Activated naive CD4-positive, alpha-beta T cell treated with anti-CD3 and anti-CD28 coated beads, Interleukin-2, amount 50 U/mL, for 24 hours (primary cell): ENCODE data around the gene LRRC26.
A peak's percentile ranks its signal among the peaks of the same experiment; 100 is the strongest.

Experiments
- H3K27ac Mint-ChIP-seq: one replicate; pipeline ENCODE4 v1.8.0; 2021; ENCODE audit warnings: mild to moderate bottlenecking, mixed read lengths
- H3K27me3 Mint-ChIP-seq: one replicate; pipeline ENCODE4 v1.8.0; 2021; ENCODE audit warnings: mixed read lengths
- H3K36me3 Mint-ChIP-seq: one replicate; pipeline ENCODE4 v1.8.0; 2021; ENCODE audit warnings: mixed read lengths
- H3K4me1 Mint-ChIP-seq: one replicate; pipeline ENCODE4 v1.8.0; 2021; ENCODE audit warnings: mixed read lengths
- H3K4me3 Mint-ChIP-seq: one replicate; pipeline ENCODE4 v1.8.0; 2021; ENCODE audit warnings: mild to moderate bottlenecking, mixed read lengths
- H3K9me3 Mint-ChIP-seq: one replicate; pipeline ENCODE4 v1.8.0; 2021; ENCODE audit warnings: mixed read lengths

Gene LRRC26

DNA sequence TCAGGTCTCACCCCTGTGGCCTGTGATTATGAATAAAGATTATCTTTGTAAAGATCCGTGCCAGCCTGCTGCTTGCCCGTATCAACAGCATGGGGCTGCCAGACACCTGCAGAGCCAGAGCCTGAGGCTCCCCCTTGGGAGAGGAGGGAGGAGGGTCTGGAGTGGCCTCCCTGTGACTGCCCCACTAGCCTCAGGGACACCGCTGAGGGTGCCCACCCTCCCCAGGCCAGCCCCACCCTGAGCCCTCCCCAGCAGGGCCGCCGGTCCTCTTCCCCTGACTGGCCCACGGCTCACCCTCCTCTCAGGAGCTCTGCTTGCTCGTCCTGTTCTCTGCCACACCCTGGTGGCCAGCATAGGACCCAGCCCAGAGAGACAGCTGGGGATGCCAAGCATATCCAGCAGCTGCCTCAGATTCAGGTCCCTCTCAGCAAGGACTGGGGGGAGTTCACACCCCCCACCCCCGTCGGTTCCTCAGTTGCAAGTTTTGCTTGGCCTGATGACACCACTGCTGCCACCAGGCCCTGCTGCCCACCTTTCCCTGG lies 20.5 kb upstream of the LRRC26 start:
- Mint-ChIP-seq H3K4me3 (peak overlapping the region; percentile 55), H3K36me3 (no peaks in the 10 kb centered on the region), H3K4me1 (peaks cover 25% of the 10 kb centered on the region), H3K9me3 (no peaks in the 10 kb centered on the region), H3K27ac (peak overlapping the region; percentile 51), H3K27me3 (no peaks in the 10 kb centered on the region)

DNA sequence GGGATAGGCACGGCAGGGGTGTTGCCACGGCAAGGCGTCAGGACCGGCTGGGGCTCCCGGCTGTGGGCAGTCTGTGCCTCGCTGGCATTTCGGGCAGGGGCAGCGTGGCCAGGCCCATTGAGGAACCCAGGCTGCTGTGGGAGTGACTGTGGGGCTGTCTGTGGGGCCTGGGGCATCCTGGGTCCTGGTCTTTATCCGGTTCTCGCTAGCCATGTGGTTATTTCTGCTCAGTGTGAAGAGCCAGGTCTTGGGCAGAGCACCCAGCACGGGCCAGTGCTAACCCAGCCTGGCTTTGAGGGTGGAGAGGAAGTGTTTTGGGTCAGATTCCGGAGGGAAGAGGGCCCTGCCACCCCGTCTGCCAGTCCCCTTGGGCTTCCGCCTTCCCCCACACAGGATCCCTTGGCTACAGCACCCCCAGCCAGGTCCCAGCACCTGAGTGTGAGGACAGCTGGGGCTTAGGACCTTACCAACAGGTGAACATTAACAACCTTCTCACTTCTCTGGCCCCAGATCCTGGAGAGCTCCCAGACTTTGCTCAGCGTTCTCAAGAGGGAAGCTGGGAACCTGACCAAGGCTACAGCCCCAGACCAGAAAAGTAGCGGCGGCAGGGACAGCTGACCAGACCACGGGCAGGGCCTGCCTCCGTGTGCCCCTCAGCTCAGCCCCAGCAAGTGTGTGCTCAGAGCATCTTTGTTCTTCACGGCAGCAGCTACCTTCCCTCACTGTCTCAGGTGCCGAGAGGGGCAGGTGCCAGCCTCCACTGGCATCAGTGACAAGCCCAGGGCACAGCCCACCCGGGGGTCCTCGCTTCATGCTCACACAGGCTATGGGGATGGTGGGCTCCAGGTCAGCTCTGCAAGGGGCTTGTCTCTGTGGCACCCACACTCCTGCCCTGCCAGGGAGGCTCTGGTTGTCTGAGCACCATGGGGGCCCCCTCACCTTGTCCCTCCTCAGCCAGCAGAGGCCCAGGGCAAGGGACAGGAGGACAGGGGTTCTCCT lies 19.7 kb upstream of the LRRC26 start:
- H3K4me3 Mint-ChIP-seq: peak overlapping the region; percentile 89
- peak overlapping the region; percentile 87 for H3K27ac Mint-ChIP-seq
- H3K27me3 Mint-ChIP-seq: no peaks in the 10 kb centered on the region
- H3K9me3 Mint-ChIP-seq: no peaks in the 10 kb centered on the region
- no peaks in the 10 kb centered on the region for H3K36me3 Mint-ChIP-seq
- peaks cover 25% of the 10 kb centered on the region for H3K4me1 Mint-ChIP-seq

DNA sequence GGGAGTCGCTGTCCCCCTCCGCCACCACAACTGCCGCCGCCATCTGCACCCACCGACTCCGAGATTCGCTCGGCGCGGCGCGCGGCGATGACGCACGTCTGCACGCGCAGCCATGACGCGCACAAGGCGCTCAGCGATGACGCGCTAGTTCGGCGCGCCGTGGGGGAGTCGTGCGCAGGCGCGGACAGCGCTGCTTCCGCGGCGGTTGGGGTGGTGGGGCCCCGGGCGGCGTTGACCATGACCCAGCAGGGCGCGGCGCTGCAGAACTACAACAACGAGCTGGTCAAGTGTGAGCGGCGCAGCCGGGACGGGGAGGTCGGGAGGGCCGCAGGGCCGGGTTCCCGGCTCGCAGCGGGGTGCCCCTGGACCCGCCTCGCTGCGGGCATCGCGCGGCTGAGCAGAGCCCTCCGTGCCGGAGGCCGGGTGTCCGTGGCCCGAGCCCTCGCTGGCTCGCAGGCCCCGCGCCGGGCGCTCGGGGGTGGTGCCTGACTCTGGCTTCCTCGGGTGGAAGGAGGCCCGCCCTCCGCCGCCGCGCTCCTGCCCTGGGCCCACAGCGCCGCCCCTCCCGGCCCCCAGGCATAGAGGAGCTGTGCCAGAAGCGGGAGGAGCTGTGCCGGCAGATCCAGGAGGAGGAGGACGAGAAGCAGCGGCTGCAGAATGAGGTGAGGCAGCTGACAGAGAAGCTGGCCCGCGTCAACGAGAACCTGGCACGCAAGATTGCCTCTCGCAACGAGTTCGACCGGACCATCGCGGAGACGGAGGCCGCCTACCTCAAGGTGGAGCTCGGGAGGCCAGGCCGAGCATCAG lies 18.8 kb upstream of the LRRC26 start, which contains the start of the genes ANAPC2 and SSNA1:
ANAPC2 (minus strand) TSS at position 71 of the 807 bp plus-strand sequence; CDS start at position 43, 28 bp downstream.
SSNA1 (plus strand) TSS at position 187 of the 807 bp plus-strand sequence; CDS start at position 238, 51 bp downstream.
- Mint-ChIP-seq H3K27ac (peak within 1 kb of the TSS; percentile 91), H3K27me3 (no peaks in the 10 kb centered on the region), H3K9me3 (no peaks in the 10 kb centered on the region), H3K36me3 (no peaks in the 10 kb centered on the region), H3K4me1 (peaks cover 32% of the 10 kb centered on the region), H3K4me3 (peak within 1 kb of the TSS; percentile 95)

DNA sequence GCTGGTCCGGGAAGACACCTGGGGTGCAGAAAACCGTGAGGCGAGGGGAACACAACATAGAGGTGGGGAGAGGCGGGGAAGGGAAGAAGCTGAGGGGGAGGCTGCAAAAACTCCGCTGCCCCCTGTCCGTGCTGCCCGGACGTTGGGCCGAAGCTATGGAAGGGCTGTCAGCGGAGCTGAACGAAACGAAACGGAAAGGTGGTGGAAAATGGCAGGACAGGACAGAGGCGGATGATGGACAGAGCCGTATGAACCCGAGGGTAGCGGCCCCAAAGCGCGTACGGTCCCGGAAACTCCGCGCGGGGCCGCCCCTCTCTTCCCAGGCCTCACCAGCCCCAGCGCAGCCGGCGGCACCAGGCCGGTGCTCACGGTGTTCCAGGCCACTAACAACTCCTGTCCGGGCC lies 18.2 kb upstream of the LRRC26 start:
- peak overlapping the region; percentile 95 for H3K4me3 Mint-ChIP-seq
- no peaks in the 10 kb centered on the region for H3K9me3 Mint-ChIP-seq
- H3K4me1 Mint-ChIP-seq: peaks cover 32% of the 10 kb centered on the region
- no peaks in the 10 kb centered on the region for H3K27me3 Mint-ChIP-seq
- H3K27ac Mint-ChIP-seq: peak overlapping the region; percentile 91
- H3K36me3 Mint-ChIP-seq: no peaks in the 10 kb centered on the region

DNA sequence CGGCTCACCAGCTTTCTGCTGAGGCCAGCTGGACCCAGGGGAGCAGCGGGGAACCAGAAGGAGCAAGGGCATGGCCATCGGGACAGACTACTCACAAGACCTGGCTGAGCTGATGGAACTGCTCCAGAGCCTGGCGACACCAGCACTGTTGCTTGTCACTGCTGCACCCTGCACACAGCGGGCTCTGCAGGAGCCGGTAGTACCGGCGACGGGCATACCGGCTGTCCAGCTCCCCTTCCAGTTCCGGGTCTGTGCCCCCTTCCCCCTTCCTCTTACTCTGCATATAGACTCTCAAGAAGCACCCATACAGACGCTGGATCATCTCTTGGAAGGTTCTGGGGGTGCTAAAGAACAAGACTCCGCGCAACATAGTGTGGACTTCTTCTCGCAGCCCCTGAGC lies 17.5 kb upstream of the LRRC26 start:
- H3K4me3 Mint-ChIP-seq: peak overlapping the region; percentile 95
- no peaks in the 10 kb centered on the region for H3K9me3 Mint-ChIP-seq
- peak overlapping the region; percentile 91 for H3K27ac Mint-ChIP-seq
- H3K36me3 Mint-ChIP-seq: no peaks in the 10 kb centered on the region
- H3K27me3 Mint-ChIP-seq: no peaks in the 10 kb centered on the region
- H3K4me1 Mint-ChIP-seq: peaks cover 32% of the 10 kb centered on the region

DNA sequence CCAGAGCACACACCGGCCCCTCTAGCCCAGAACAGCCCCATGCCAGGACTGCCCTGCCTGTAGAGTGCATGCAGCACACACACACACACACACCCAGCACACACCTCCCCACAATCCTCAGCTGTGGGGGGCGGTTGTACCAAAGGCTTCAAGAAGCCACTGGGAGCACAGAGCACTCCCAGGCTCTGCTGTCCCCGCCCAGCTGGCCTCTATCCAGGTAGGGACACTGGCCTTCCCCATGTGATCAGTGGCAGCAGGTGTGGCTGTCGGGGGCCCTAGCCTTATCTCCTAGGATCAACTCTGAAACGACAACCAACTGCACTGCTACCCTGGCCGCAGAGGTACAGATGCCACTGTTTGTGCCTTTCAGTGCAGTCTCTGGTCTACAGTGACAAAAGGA lies 16.5 kb upstream of the LRRC26 start:
- no peaks in the 10 kb centered on the region for H3K9me3 Mint-ChIP-seq

DNA sequence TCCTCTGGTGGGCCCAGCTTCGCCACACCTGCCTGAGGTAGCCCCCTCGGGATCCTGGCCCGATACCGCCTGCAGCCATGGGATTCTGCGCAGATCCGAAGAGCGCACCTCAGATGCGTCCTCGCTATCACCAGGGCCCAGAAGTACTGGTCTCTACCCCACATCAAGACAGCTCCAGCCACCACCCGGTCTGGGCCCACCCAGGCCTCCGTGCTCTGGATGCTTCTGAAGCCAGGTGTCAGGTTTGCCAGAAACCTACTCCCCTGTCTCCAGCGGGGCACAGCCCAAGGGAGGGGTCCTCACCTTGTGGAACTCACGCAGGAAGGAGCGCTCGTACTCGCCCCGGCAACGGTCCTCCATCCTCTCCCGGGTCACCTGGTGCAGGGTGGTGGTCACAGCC lies 16.1 kb upstream of the LRRC26 start:
- Mint-ChIP-seq H3K36me3 (no peaks in the 10 kb centered on the region), H3K27ac (no peak overlapping the region), H3K4me3 (peak overlapping the region; percentile 95), H3K9me3 (no peaks in the 10 kb centered on the region), H3K27me3 (no peaks in the 10 kb centered on the region), H3K4me1 (peaks cover 32% of the 10 kb centered on the region)

More for the DNA sequence above, 16.5 kb upstream of the LRRC26 start:
- H3K27ac Mint-ChIP-seq: no peak overlapping the region
- H3K4me1 Mint-ChIP-seq: peaks cover 32% of the 10 kb centered on the region
- no peaks in the 10 kb centered on the region for H3K27me3 Mint-ChIP-seq
- H3K36me3 Mint-ChIP-seq: no peaks in the 10 kb centered on the region
- H3K4me3 Mint-ChIP-seq: peak overlapping the region; percentile 95

DNA sequence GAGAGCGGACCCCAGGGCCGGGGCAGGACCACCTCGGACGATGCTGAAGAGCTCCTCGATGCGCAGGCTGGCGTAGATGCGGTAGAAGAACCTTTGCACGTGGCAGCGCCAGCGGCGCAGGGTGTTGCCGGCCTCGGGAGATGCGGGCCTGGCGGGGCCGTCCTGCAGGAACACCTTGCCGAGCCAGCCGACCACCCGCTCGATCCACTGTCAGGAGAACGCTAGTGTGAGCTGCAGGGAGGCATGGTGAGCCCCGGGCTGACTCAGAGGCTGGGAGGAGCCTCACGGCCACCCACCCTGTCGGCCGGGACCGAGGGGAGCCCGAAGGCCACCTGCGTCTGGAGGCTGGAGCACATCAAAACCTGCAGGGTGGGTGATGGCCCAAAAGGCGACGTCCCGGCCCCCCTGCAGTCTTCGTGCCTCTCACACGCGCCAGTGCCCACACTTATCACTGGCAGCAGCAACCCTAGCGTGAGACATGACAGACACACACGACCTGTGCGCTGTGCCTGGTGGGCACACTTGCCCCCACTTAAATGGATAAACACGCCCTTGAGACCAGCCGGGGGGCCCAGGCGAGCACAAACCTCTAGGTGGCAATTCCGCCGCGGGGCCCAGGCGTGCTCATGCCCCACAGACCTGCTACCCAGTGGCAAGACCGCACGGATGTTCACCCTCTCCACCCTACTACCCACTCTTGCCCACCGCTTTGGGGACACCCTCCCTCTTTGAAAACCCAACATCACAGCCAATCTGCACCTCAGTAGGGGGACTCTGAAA lies 15.2 kb upstream of the LRRC26 start:
- no peaks in the 10 kb centered on the region for H3K36me3 Mint-ChIP-seq
- peaks cover 32% of the 10 kb centered on the region for H3K4me1 Mint-ChIP-seq
- no peak overlapping the region for H3K27ac Mint-ChIP-seq
- no peaks in the 10 kb centered on the region for H3K9me3 Mint-ChIP-seq
- no peak overlapping the region for H3K4me3 Mint-ChIP-seq
- no peaks in the 10 kb centered on the region for H3K27me3 Mint-ChIP-seq

DNA sequence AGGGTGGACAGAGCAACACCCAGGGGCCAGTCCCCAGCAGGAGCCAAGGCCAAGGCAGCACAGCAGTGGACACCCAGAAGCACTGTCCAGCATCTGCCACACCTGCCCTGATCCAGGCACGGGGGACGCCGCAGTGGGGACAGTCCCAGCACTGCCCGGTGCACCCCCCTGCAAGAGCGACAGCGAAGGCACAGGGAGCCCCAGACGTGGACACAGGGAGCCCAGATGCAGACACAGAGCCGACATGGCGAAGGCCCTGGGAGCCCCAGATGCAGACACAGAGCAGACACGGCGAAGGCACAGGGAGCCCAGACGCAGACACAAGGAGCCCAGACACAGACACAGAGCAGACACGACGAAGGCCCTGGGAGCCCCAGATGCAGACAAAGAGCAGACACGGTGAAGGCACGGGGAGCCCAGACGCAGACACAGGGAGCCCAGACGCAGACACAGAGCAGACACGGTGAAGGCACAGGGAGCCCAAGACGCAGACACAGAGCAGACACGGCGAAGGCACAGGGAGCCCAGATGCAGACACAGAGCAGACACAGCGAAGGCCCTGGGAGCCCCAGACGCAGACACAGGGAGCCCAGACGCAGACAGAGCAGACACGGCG lies 14.2 kb upstream of the LRRC26 start:
- no peaks in the 10 kb centered on the region for H3K9me3 Mint-ChIP-seq
- no peaks in the 10 kb centered on the region for H3K36me3 Mint-ChIP-seq
- H3K4me3 Mint-ChIP-seq: no peak overlapping the region
- H3K27me3 Mint-ChIP-seq: no peaks in the 10 kb centered on the region
- no peak overlapping the region for H3K27ac Mint-ChIP-seq
- H3K4me1 Mint-ChIP-seq: peaks cover 25% of the 10 kb centered on the region

DNA sequence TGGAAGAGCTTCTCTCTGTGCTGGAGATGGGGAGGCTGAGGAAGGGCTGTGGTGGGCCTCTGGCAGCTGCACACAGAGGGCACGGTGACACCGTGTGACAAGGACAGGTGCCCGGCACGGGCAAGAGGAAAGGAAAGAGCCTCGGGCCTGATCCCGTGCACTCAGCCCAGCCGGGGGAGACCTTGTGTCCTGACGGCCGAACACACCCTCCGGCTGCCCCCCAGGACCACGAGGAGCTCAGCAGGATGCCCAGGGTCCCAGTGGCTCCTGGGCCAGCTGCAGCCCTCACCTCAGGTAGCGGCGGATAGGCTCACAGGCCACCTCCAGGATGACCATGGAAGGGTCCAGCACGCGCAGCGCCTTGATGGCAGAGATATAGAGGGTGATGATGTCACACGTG lies 13.0 kb upstream of the LRRC26 start:
- Mint-ChIP-seq H3K9me3 (no peaks in the 10 kb centered on the region), H3K36me3 (no peaks in the 10 kb centered on the region), H3K4me3 (no peak overlapping the region), H3K4me1 (peaks cover 23% of the 10 kb centered on the region), H3K27me3 (no peaks in the 10 kb centered on the region), H3K27ac (no peak overlapping the region)

DNA sequence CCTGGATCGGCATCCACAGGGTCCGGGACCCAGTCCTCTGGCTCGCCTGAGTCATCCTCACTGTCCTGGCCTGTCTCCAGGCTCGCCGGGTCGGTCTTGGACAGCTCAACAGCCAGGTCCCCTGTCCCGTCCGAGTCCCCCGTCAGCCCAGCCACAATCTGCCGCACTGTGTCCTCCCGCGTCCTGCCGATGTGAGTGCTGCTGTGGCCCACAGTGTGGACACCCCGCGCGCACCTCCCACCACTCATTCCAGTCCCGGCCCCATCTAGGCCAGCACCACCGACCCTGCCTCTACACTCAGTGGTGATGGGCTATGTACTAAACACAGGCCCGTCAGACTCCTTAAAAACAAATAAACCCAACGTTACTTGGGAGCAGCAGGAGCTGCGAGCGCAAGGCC lies 11.8 kb upstream of the LRRC26 start:
- H3K4me1 Mint-ChIP-seq: peaks cover 13% of the 10 kb centered on the region
- no peak overlapping the region for H3K4me3 Mint-ChIP-seq
- no peak overlapping the region for H3K27ac Mint-ChIP-seq
- no peaks in the 10 kb centered on the region for H3K27me3 Mint-ChIP-seq
- no peaks in the 10 kb centered on the region for H3K9me3 Mint-ChIP-seq
- no peaks in the 10 kb centered on the region for H3K36me3 Mint-ChIP-seq

DNA sequence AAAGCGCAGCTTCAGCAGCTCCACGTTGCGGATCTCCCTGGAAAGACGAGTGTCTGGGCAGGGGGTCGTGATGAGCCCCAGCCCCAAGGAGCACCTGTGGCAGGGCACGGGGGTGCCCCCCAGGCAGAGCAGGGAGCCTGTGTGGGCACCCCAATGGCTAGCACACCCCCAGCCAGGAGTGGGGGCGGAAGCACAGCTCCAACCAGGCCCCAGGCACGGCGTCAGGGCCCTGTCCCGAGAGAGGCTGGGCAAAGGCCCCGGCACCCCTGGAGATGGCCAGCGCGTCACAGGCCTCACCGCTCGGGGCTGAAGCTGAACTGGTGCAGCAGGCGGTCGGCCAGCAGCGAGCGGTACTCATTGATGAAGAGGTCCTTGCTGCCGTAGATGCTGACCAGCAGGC lies 10.6 kb upstream of the LRRC26 start:
- H3K36me3 Mint-ChIP-seq: no peaks in the 10 kb centered on the region
- no peaks in the 10 kb centered on the region for H3K27me3 Mint-ChIP-seq
- H3K9me3 Mint-ChIP-seq: no peaks in the 10 kb centered on the region
- no peak overlapping the region for H3K4me3 Mint-ChIP-seq
- H3K27ac Mint-ChIP-seq: no peak overlapping the region
- H3K4me1 Mint-ChIP-seq: peaks cover 7% of the 10 kb centered on the region

DNA sequence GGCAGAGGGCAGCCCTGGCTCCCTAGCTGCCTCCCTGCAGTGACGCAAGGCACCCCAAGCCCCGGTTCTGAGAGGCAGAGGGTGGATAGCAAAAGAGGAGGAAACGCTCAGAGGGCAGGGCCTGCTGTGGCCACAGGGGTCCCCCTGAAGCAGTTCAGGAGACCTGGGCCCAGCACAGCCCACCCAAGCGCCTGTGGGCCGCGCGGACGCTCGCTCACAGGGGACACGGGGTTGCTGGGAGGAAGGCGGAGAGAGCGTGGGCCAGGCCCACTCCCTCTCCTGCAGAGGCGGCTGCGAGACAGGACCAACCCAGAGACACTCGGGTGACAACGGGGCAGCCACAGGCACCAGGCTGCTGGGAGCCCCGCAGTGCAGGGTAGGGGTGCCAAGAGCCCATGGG lies 9.9 kb upstream of the LRRC26 start:
- Mint-ChIP-seq H3K27me3 (no peaks in the 10 kb centered on the region), H3K27ac (no peak overlapping the region), H3K4me1 (peaks cover 7% of the 10 kb centered on the region), H3K9me3 (no peaks in the 10 kb centered on the region), H3K36me3 (no peaks in the 10 kb centered on the region), H3K4me3 (no peak overlapping the region)

DNA sequence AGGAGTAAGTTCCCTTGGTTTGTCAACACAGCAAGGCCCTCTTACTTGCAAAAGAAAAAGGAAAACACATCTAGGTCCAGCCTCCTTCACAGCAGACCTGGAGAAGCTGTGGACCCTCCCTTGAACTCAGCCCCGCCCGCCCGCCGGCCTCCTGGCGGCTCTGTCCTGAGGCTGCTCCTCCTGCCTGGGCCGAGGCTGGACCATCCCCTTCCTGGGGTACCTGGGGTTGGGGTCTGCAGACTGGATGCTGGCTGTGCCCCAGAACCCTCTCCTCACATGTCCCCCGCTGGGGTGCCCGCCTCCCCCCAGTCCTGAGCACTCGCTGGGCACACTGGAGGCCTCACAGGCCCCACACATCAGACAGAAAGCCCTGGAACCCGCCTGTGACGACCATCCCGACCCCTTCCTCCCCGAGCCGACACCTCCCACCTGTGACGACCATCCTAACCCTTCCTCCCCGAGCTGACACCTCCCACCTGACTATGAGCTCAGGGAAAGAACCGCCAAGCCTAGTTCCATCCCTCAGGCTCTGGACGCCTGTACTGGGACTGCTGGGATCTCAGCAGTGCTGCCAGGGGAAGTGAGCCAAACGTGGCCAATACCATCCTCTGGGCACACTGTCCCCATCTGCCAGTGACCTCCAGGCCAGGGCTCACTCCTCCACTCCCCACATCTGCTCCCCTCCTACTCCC lies 9.2 kb upstream of the LRRC26 start:
- no peaks in the 10 kb centered on the region for H3K36me3 Mint-ChIP-seq
- no peaks in the 10 kb centered on the region for H3K9me3 Mint-ChIP-seq
- no peak overlapping the region for H3K27ac Mint-ChIP-seq
- H3K27me3 Mint-ChIP-seq: no peaks in the 10 kb centered on the region
- H3K4me3 Mint-ChIP-seq: no peak overlapping the region
- peaks cover 2% of the 10 kb centered on the region for H3K4me1 Mint-ChIP-seq
